Measurements from ENCODE around the gene ILKAP. TPM values are rescaled to one million over a fixed set of nuclear protein-coding genes. Genes with fewer than 3 reads are reported as not detected.
A peak's percentile ranks its signal among the peaks of the same experiment; 100 is the strongest.
"Not testable (repeated sequence)": the region's sequence is repeated elsewhere in the genome, so short reads cannot be mapped to it uniquely, and the experiment has no call there.

Gene ILKAP
- total and polyA plus RNA-seq, 2 experiments from 2014 or later, result 25.9 to 37.5 TPM

GRCh38 chr2:238171575-238172187 is 31.8 kb downstream of the ILKAP start:
- H3K36me3 ChIP-seq (replicated peaks; ENCODE audit: insufficient read depth, low read depth), result no peaks in the 10 kb centered on the region
- H3K9me3 ChIP-seq (ENCODE audit: low read depth), result no peaks in the 10 kb centered on the region
- H3K9me2 ChIP-seq (replicated peaks; ENCODE audit: insufficient read depth), result no peaks in the 10 kb centered on the region
- peaks cover 11% of the 10 kb centered on the region for H3K4me1 ChIP-seq (ENCODE audit: insufficient read depth)
- TF ChIP-seq CTCF (IDR thresholded peaks at IDR 0.05; ENCODE audit: poor library complexity) (no peak), EZH2 (IDR thresholded peaks at IDR 0.05; ENCODE audit: borderline replicate concordance) (no peak), EZH2phosphoT487 (IDR thresholded peaks at IDR 0.05; ENCODE audit: low read depth, severe bottlenecking, unreplicated experiment) (no peak)
- no peak for DNase-seq (ENCODE audit: low spot score)
- H4K20me1 ChIP-seq (ENCODE audit: insufficient read depth, poor library complexity, severe bottlenecking), result no peaks in the 10 kb centered on the region
- 95% methylated on average over 9 of the region's 9 CpGs for WGBS (ENCODE audit: low lambda C conversion rate, missing lambda C conversion rate)
- no peaks in the 10 kb centered on the region for H3K27me3 ChIP-seq
- no peak overlapping the region for H2AFZ ChIP-seq
- peak overlapping the region; percentile 20 for H3K27ac ChIP-seq
- H3K79me2 ChIP-seq, result no peaks in the 10 kb centered on the region
- H3K4me2 ChIP-seq, result no peak overlapping the region
- no peak overlapping the region for H3K4me3 ChIP-seq

GRCh38 chr2:238171072-238171431 is 32.4 kb downstream of the ILKAP start:
- H3K4me1 ChIP-seq (ENCODE audit: insufficient read depth), result peaks cover 11% of the 10 kb centered on the region
- H3K4me3 ChIP-seq; H4K20me1 ChIP-seq (ENCODE audit: insufficient read depth, poor library complexity, severe bottlenecking); H3K9me2 ChIP-seq (replicated peaks; ENCODE audit: insufficient read depth); DNase-seq (ENCODE audit: low spot score); H3K27me3 ChIP-seq; H3K4me2 ChIP-seq; H3K79me2 ChIP-seq; H3K9me3 ChIP-seq (ENCODE audit: low read depth); H2AFZ ChIP-seq; H3K36me3 ChIP-seq (replicated peaks; ENCODE audit: insufficient read depth, low read depth): not testable (repeated sequence)
- 96% methylated on average over 5 of the region's 5 CpGs for WGBS (ENCODE audit: low lambda C conversion rate, missing lambda C conversion rate)
- peak overlapping the region; percentile 84 for H3K27ac ChIP-seq

GRCh38 chr2:238170386-238171071 is 33.0 kb downstream of the ILKAP start:
- WGBS (ENCODE audit: low lambda C conversion rate, missing lambda C conversion rate), result 91% methylated on average over 21 of the region's 21 CpGs

More at GRCh38 chr2:238170386-238171071, 33.0 kb downstream of the ILKAP start:
- Histone ChIP-seq H3K4me1 (ENCODE audit: insufficient read depth) (peaks cover 11% of the 10 kb centered on the region), H2AFZ (no peak overlapping the region), H3K27ac (peak overlapping the region; percentile 84), H3K9me2 (replicated peaks; ENCODE audit: insufficient read depth) (no peaks in the 10 kb centered on the region), H3K36me3 (replicated peaks; ENCODE audit: insufficient read depth, low read depth) (no peaks in the 10 kb centered on the region), H3K27me3 (no peaks in the 10 kb centered on the region), H3K4me3 (no peak overlapping the region), H4K20me1 (ENCODE audit: insufficient read depth, poor library complexity, severe bottlenecking) (no peaks in the 10 kb centered on the region), H3K79me2 (no peaks in the 10 kb centered on the region), H3K4me2 (no peak overlapping the region), H3K9me3 (ENCODE audit: low read depth) (no peaks in the 10 kb centered on the region)
- no peak for DNase-seq (ENCODE audit: low spot score)
- no peak for TF ChIP-seq EZH2phosphoT487 (IDR thresholded peaks at IDR 0.05; ENCODE audit: low read depth, severe bottlenecking, unreplicated experiment)
- no peak for TF ChIP-seq EZH2 (IDR thresholded peaks at IDR 0.05; ENCODE audit: borderline replicate concordance)
- TF ChIP-seq CTCF (IDR thresholded peaks at IDR 0.05; ENCODE audit: poor library complexity), result no peak
